GM12878 (cell line): ENCODE data around the gene SSNA1. TPM values are rescaled to one million over a fixed set of nuclear protein-coding genes. Genes with fewer than 3 reads are reported as not detected.

Experiments used
- ATAC-seq: fragments of 200-7000 bp; cut with Tn5 transposase; 3 replicates; pipeline ENCODE4 v1.9.1; 2020; ENCODE audit warnings: mild to moderate bottlenecking, moderate library complexity
- BruUV-seq: library from RNA; stranded (reverse); fragments of 400-500 nt; replicated peaks from 2 replicates; lab custom pipeline; 2021; lab: Mats Ljungman, UMichigan
- CTCF ChIA-PET: fragments of 300-600 bp; sonication (Branson Sonifier 250); formaldehyde crosslinking; extraction: SDS; loops from one replicate; lab custom pipeline; 2021; ENCODE audit warnings: inconsistent platforms; lab: Yijun Ruan, JAX
- POLR2A ChIA-PET: fragments of 350-600 bp; formaldehyde crosslinking; extraction: SDS; loops from one replicate; lab custom pipeline; 2021; ENCODE audit warnings: inconsistent platforms; lab: Charles Lee
- RAD21 ChIA-PET: fragments of 300-600 bp; sonication (Branson Sonifier 250); formaldehyde crosslinking; loops from one replicate; lab custom pipeline; 2023; ENCODE audit warnings: antibody characterized with exemption; ENCODE audit not compliant: unreplicated experiment; lab: Charles Lee
- SMC1A ChIA-PET: fragments of 300-600 bp; sonication (Branson Sonifier 250); formaldehyde crosslinking; loops from one replicate; lab custom pipeline; 2023; ENCODE audit not compliant: unreplicated experiment, uncharacterized antibody; lab: Charles Lee
- DNase-seq: peaks from one replicate; pipeline ENCODE4 v3.0.0-alpha.2; 2011; ENCODE audit warnings: low read depth, low spot score
- FAIRE-seq: peaks from 3 replicates; lab custom pipeline; 2011; peaks lifted over from hg19 to GRCh38; lab: Jason Lieb, UNC
- H2AFZ ChIP-seq: 2 replicates; pipeline ENCODE4 v1.6.0; 2011; ENCODE audit warnings: low read depth, low read length, control low read depth; ENCODE audit not compliant: control insufficient read depth
- H3K27ac ChIP-seq: 2 replicates; pipeline ENCODE4 v1.5.1; 2011; ENCODE audit warnings: control low read depth; ENCODE audit not compliant: control insufficient read depth, insufficient read depth
- H3K27me3 ChIP-seq, 2 experiments: replicated peaks in 1 of 2; 2 replicates each; pipeline versions ENCODE4 v1.6.0 to v1.6.1; 2011; ENCODE audit warnings: low read length in 1 of 2; ENCODE audit not compliant: control insufficient read depth in 2 of 2, insufficient read depth in 2 of 2
- H3K36me3 ChIP-seq, 2 experiments: 2 replicates each; pipeline ENCODE4 v1.5.1; 2011; ENCODE audit warnings: low read length in 1 of 2; ENCODE audit not compliant: control insufficient read depth in 2 of 2, insufficient read depth in 2 of 2
- H3K4me1 ChIP-seq: 2 replicates; pipeline ENCODE4 v1.6.1; 2011; ENCODE audit warnings: mild to moderate bottlenecking, low read length, moderate library complexity, mixed read lengths; ENCODE audit not compliant: control insufficient read depth, insufficient read depth
- H3K4me2 ChIP-seq: 2 replicates; pipeline ENCODE4 v1.6.0; 2011; ENCODE audit warnings: control low read depth; ENCODE audit not compliant: control insufficient read depth, insufficient read depth
- H3K4me3 ChIP-seq: fragments of 200-600 bp; sonication (generic); 2 replicates; pipeline ENCODE4 v1.5.1; 2016
- H3K79me2 ChIP-seq: 2 replicates; pipeline ENCODE4 v1.6.0; 2011; ENCODE audit warnings: low read length; ENCODE audit not compliant: control insufficient read depth, insufficient read depth
- H3K9ac ChIP-seq: 2 replicates; pipeline ENCODE4 v1.8.0; 2011; ENCODE audit warnings: low read length, control low read depth, mixed read lengths; ENCODE audit not compliant: control insufficient read depth, insufficient read depth
- H3K9me3 ChIP-seq: replicated peaks from 3 replicates; pipeline ENCODE4 v1.5.1; 2011; ENCODE audit warnings: mild to moderate bottlenecking, low read length; ENCODE audit not compliant: control insufficient read depth, insufficient read depth
- H4K20me1 ChIP-seq: 2 replicates; pipeline ENCODE4 v1.6.0; 2011; ENCODE audit not compliant: control insufficient read depth, insufficient read depth
- IRF4 ChIP-seq: IDR thresholded peaks from 2 replicates; pipeline ENCODE4 v1.6.1; 2011; ENCODE audit warnings: low read depth, low read length
- PAX5 ChIP-seq: IDR thresholded peaks from 2 replicates; pipeline ENCODE4 v1.6.1; 2011; ENCODE audit warnings: low read depth, low read length, borderline replicate concordance
- POLR2A ChIP-seq: IDR thresholded peaks from 2 replicates; pipeline ENCODE4 v1.6.1; 2011; ENCODE audit warnings: low read depth, mild to moderate bottlenecking, low read length
- ZBTB11 ChIP-seq: fragments of 450-650 bp; formaldehyde crosslinking; IDR thresholded peaks from 2 replicates; pipeline ENCODE4 v1.5.0; 2022; ENCODE audit warnings: mild to moderate bottlenecking, missing genetic modification characterization
- WGBS: methylation state at CpG from one replicate; pipeline ENCODE4 v1.1.6; 2016; ENCODE audit warnings: low lambda C conversion rate; ENCODE audit not compliant: insufficient replicate concordance, insufficient coverage; ENCODE audit errors: missing lambda C conversion rate; 5-methylcytosine and 5-hydroxymethylcytosine counted together
- in situ Hi-C: fragments of 300-500 bp; cut with MboI; formaldehyde crosslinking; loops from 9 replicates; pipeline ENCODE4 v1.14.3; 2018; ENCODE audit warnings: mixed read lengths
- intact Hi-C: fragments of 100-400 bp; cut with micrococcal nuclease; formaldehyde crosslinking; loops from one replicate; pipeline ENCODE4 v1.14.2; 2022; ENCODE audit not compliant: unreplicated experiment
- polyA plus RNA-seq, 11 experiments: library from polyadenylated mRNA; depleted of rRNA in 4 of 11; unstranded in 6 of 11; stranded (reverse) in 5 of 11; fragments of >200 nt; fragmentation: Nextera tagmentation in 4 of 11; fragmentation: Illumina TruSeq in 1 of 11; extraction: Ambion mirVana in 4 of 11; extraction: Trizol in 1 of 11; gene quantifications; 1 replicate in 1 of 11; 2 replicates in 10 of 11; pipeline versions ENCODE4 v1.2.1 to v1.2.3, GENCODE V29; 2011 to 2016; ENCODE audit warnings: inconsistent platforms in 2 of 11, missing spikeins in 2 of 11, low read depth in 1 of 11
- total RNA-seq, 4 experiments: library from RNA; depleted of rRNA in 3 of 4; stranded (reverse); fragments of >200 nt in 3 of 4; fragmentation: Illumina TruSeq in 1 of 4; extraction: Trizol in 1 of 4; gene quantifications; 2 replicates each; pipeline versions ENCODE4 v1.2.1 to v1.2.3, GENCODE V29; 2013 to 2021

SSNA1 gene
- total and polyA plus RNA-seq, 10 of the 15 experiments (the other 5 are each of a cell fraction or from before 2014, with no cell fraction given) = 0.63 to 139 (median 78.0) TPM

- Histone ChIP-seq H3K27me3 (no peaks in the 10 kb centered on the region), H3K79me2 (no peaks in the 10 kb centered on the region), H3K9me3 (no peaks in the 10 kb centered on the region), H3K4me2 (no peak overlapping the region), H3K4me1 (no peaks in the 10 kb centered on the region), H4K20me1 (no peaks in the 10 kb centered on the region), H3K4me3 (no peak overlapping the region), H3K36me3 (peaks cover 0 to 2% of the 10 kb centered on the region in 2 experiments; a peak in 2 of 4 replicates), H3K27ac (no peak overlapping the region), H2AFZ (no peak overlapping the region), H3K9ac (no peak overlapping the region)
- RAD21 ChIA-PET = no interaction called here
- CTCF ChIA-PET = no interaction called here
- intact Hi-C loops = no loop called here
- SMC1A ChIA-PET = no interaction called here
- no peak for DNase-seq
- 94% methylated on average over 23 of the region's 30 CpGs for WGBS
- TF ChIP-seq POLR2A = 0 out of 2 replicates have a peak, but pooled peaks have one; percentile 3
- TF ChIP-seq IRF4 = no peak
- TF ChIP-seq PAX5 = no peak
- no peak for TF ChIP-seq ZBTB11 (CRISPR knock-in tag)
- ATAC-seq = no peak
- in situ Hi-C loops = no loop called here
- FAIRE-seq = no peak
- no TSS peak for BruUV-seq
- POLR2A ChIA-PET = no interaction called here
Measured at GRCh38 chr9:137216188-137216965, 27.9 kb downstream of the SSNA1 start.
